ENCODE data around the gene GNAI2. TPM values are rescaled to one million over a fixed set of nuclear protein-coding genes. Genes with fewer than 3 reads are reported as not detected.

GNAI2 gene
- total RNA-seq, 4 donors from 2014 or later: 71.8 to 178 (median 98.4) TPM

DNA sequence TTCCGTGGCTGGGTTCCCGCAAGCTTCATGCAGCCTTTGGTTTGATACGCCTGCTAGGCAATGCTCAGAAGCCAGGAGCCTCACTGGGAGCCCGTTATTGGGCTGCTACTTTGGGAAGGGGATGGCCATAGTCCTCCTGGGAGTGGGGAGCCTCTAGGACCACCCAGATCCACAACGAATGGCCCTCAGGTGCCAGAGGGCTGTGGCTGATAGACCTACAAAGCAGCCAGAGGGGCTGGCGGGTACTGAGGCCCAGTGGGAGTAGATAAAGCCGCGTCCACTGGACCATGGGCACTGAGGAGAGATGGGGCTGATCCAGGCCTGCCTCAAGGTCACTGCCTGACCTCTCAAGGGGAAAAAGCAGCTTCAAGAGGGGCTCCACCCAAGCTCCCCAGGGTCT is 43.9 kb upstream of the GNAI2 start:
- DNase-seq: no peak
- no peak for TF ChIP-seq POLR2A (IDR thresholded peaks at IDR 0.05)
- TF ChIP-seq, protein P1, sequence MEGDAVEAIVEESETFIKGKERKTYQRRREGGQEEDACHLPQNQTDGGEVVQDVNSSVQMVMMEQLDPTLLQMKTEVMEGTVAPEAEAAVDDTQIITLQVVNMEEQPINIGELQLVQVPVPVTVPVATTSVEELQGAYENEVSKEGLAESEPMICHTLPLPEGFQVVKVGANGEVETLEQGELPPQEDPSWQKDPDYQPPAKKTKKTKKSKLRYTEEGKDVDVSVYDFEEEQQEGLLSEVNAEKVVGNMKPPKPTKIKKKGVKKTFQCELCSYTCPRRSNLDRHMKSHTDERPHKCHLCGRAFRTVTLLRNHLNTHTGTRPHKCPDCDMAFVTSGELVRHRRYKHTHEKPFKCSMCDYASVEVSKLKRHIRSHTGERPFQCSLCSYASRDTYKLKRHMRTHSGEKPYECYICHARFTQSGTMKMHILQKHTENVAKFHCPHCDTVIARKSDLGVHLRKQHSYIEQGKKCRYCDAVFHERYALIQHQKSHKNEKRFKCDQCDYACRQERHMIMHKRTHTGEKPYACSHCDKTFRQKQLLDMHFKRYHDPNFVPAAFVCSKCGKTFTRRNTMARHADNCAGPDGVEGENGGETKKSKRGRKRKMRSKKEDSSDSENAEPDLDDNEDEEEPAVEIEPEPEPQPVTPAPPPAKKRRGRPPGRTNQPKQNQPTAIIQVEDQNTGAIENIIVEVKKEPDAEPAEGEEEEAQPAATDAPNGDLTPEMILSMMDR (IDR thresholded peaks at IDR 0.05): no peak
- H3K27me3 ChIP-seq: peaks cover 0 to 16% of the 10 kb centered on the region in 2 donors
- no peak overlapping the region for H3K4me3 ChIP-seq
- H3K36me3 ChIP-seq: no peaks in the 10 kb centered on the region
- H3K9me3 ChIP-seq: no peaks in the 10 kb centered on the region
- H3K27ac ChIP-seq: no peak overlapping the region
- H3K4me1 ChIP-seq: peaks cover 0 to 27% (median 9%) of the 10 kb centered on the region in 4 donors

DNA sequence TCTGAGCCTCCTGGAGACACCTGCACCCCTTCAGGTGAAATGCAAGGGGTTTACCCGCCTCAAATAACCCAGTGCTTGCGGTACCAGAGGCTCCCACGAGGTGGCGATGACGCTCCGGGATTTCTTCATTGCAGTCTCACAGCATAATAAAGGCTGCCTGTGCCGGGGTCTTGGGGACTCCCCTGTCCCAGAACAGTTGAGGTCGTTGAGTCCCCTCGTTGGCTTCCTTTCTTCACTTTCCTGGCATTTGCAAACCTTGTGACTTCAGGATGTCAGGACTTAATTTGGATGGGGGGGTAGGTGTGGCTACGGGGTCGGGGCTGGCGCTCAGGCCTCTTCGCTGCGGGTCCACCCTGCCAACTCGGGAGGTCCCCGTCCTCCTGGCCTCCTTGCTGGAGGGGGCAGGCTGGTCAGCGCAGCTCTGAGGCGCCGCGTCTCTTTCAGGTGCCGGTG is 43.3 kb upstream of the GNAI2 start:
- Histone ChIP-seq H3K27me3 (peaks cover 0 to 16% of the 10 kb centered on the region in 2 donors), H3K4me3 (no peak overlapping the region), H3K9me3 (no peaks in the 10 kb centered on the region), H3K27ac (no peak overlapping the region), H3K4me1 (peaks cover 0 to 27% (median 9%) of the 10 kb centered on the region in 4 donors), H3K36me3 (no peaks in the 10 kb centered on the region)
- no peak for TF ChIP-seq POLR2A (IDR thresholded peaks at IDR 0.05)
- TF ChIP-seq, protein P1 (IDR thresholded peaks at IDR 0.05): peak; percentile 74 to 95 (median 91)
- peak; percentile 68 to 90 (median 83) for DNase-seq

DNA sequence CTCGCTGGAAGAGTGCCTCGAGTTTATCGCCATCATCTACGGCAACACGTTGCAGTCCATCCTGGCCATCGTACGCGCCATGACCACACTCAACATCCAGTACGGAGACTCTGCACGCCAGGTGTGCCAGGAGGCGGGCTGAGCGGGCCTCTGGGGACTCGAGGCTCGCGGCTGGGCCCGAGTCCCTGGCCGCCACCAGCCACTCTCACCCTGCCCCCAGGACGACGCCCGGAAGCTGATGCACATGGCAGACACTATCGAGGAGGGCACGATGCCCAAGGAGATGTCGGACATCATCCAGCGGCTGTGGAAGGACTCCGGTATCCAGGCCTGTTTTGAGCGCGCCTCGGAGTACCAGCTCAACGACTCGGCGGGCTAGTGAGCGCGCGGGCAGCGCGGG is 42.7 kb upstream of the GNAI2 start:
- TF ChIP-seq, protein P1 (IDR thresholded peaks at IDR 0.05): no peak
- no peak for TF ChIP-seq POLR2A (IDR thresholded peaks at IDR 0.05)
- Histone ChIP-seq H3K36me3 (no peaks in the 10 kb centered on the region), H3K4me1 (peaks cover 0 to 27% (median 9%) of the 10 kb centered on the region in 4 donors), H3K4me3 (no peak overlapping the region), H3K9me3 (no peaks in the 10 kb centered on the region), H3K27ac (no peak overlapping the region), H3K27me3 (peaks cover 0 to 16% of the 10 kb centered on the region in 2 donors)
- no peak for DNase-seq

DNA sequence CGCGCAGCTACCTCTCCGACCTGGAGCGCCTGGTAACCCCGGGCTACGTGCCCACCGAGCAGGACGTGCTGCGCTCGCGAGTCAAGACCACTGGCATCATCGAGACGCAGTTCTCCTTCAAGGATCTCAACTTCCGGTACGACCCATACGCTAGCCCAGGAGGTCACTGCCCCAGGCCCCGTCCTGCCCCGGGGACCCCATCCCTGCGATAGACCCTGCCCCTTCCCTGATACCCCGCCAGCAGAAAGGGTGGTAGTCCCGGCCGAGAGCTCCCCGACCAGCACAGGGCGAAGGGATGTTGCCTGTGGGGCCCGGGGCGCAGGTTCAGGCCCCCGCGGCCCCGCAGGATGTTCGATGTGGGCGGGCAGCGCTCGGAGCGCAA is 42.3 kb upstream of the GNAI2 start:
- no peaks in the 10 kb centered on the region for H3K9me3 ChIP-seq
- no peak overlapping the region for H3K27ac ChIP-seq
- H3K4me3 ChIP-seq: no peak overlapping the region
- H3K27me3 ChIP-seq: peaks cover 0 to 16% of the 10 kb centered on the region in 2 donors
- no peak for DNase-seq
- no peaks in the 10 kb centered on the region for H3K36me3 ChIP-seq
- TF ChIP-seq, protein P1 (IDR thresholded peaks at IDR 0.05): no peak
- no peak for TF ChIP-seq POLR2A (IDR thresholded peaks at IDR 0.05)
- H3K4me1 ChIP-seq: peaks cover 0 to 27% (median 9%) of the 10 kb centered on the region in 4 donors

DNA sequence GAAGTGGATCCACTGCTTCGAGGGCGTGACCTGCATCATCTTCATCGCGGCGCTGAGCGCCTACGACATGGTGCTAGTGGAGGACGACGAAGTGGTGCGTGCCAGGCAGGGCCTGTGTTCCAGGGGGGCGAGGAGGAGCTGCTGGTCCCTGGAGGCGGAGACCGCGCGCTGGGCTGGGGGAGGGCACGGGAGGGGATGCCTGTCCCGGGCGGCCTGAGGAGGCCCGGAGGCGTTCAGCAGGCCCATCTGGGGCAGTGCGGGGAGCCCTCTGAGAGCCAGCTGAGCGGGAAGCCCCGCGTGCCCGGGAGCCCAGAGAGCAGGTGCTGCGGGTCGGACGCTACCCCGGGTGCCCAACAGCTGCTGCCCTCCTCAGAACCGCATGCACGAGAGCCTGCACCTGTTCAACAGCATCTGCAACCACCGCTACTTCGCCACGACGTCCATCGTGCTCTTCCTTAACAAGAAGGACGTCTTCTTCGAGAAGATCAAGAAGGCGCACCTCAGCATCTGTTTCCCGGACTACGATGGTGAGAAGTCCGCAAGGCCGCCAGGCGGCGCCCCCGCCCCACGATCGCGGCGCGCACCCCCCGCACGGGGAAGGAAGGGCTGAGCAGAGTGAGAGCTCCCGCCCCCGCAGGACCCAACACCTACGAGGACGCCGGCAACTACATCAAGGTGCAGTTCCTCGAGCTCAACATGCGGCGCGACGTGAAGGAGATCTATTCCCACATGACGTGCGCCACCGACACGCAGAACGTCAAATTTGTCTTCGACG is 41.7 kb upstream of the GNAI2 start:
- TF ChIP-seq, protein P1 (IDR thresholded peaks at IDR 0.05): peak; percentile 63 to 85 (median 80)
- no peak for TF ChIP-seq POLR2A (IDR thresholded peaks at IDR 0.05)
- peaks cover 0 to 16% of the 10 kb centered on the region in 2 donors for H3K27me3 ChIP-seq

More for the DNA sequence above, 41.7 kb upstream of the GNAI2 start:
- Histone ChIP-seq H3K36me3 (no peaks in the 10 kb centered on the region), H3K4me1 (peaks cover 0 to 27% (median 9%) of the 10 kb centered on the region in 4 donors), H3K9me3 (no peaks in the 10 kb centered on the region), H3K27ac (no peak overlapping the region), H3K4me3 (peak overlapping the region in 2 of 4 donors; percentile 4 to 12)
- peak; percentile 75 to 86 (median 75) for DNase-seq

All from Peyer's patch (tissue), 4 donors.